Type B pancreatic cell (in vitro differentiated cells): ENCODE data around the gene ATP6V1G2. TPM values are rescaled to one million over a fixed set of nuclear protein-coding genes. Genes with fewer than 3 reads are reported as not detected.
"Not testable (repeated sequence)": the region's sequence is repeated elsewhere in the genome, so short reads cannot be mapped to it uniquely, and the experiment has no call there.

Experiments used
- DNase-seq: peaks from one replicate; pipeline ENCODE4 v3.0.0; 2021; ENCODE audit warnings: mixed read lengths; ENCODE audit not compliant: unreplicated experiment; ENCODE audit errors: extremely low spot score
- H3K27ac Mint-ChIP-seq: 2 replicates; pipeline ENCODE4 v1.8.0; 2021; ENCODE audit warnings: mild to moderate bottlenecking, mixed read lengths
- H3K27me3 Mint-ChIP-seq: 2 replicates; pipeline ENCODE4 v1.8.0; 2021; ENCODE audit warnings: mixed read lengths
- H3K36me3 Mint-ChIP-seq: 2 replicates; pipeline ENCODE4 v1.8.0; 2021; ENCODE audit warnings: mixed read lengths
- H3K4me1 Mint-ChIP-seq: one replicate; pipeline ENCODE4 v1.8.0; 2021; ENCODE audit warnings: mixed read lengths; ENCODE audit not compliant: unreplicated experiment
- H3K4me3 Mint-ChIP-seq: 2 replicates; pipeline ENCODE4 v1.8.0; 2021; ENCODE audit warnings: mild to moderate bottlenecking, mixed read lengths
- H3K9me3 Mint-ChIP-seq: 2 replicates; pipeline ENCODE4 v1.8.0; 2021; ENCODE audit warnings: mixed read lengths
- total RNA-seq: library from RNA; stranded (reverse); gene quantifications from 2 replicates; pipeline ENCODE4 v1.2.1, GENCODE V29; 2021; ENCODE audit warnings: low replicate concordance
- TF ChIP-seq, protein P1 (sequence below): fragments of 200-600 bp; sonication (generic); conservative IDR thresholded peaks from 2 replicates; pipeline ENCODE4 v1.5.0; 2021; ENCODE audit warnings: antibody characterized with exemption, mild to moderate bottlenecking

ATP6V1G2 gene
- total RNA-seq, 1 donor from 2014 or later, result 5.9 TPM

- Mint-ChIP-seq H3K36me3 (peaks cover 13% of the 10 kb centered on the region), H3K27me3 (no peaks in the 10 kb centered on the region), H3K9me3 (no peaks in the 10 kb centered on the region), H3K4me1 (no peaks in the 10 kb centered on the region), H3K27ac (no peak overlapping the region), H3K4me3 (no peak overlapping the region)
- no peak for DNase-seq
- TF ChIP-seq, protein P1, sequence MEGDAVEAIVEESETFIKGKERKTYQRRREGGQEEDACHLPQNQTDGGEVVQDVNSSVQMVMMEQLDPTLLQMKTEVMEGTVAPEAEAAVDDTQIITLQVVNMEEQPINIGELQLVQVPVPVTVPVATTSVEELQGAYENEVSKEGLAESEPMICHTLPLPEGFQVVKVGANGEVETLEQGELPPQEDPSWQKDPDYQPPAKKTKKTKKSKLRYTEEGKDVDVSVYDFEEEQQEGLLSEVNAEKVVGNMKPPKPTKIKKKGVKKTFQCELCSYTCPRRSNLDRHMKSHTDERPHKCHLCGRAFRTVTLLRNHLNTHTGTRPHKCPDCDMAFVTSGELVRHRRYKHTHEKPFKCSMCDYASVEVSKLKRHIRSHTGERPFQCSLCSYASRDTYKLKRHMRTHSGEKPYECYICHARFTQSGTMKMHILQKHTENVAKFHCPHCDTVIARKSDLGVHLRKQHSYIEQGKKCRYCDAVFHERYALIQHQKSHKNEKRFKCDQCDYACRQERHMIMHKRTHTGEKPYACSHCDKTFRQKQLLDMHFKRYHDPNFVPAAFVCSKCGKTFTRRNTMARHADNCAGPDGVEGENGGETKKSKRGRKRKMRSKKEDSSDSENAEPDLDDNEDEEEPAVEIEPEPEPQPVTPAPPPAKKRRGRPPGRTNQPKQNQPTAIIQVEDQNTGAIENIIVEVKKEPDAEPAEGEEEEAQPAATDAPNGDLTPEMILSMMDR, result no peak
Measured at GRCh38 chr6:31558318-31558625, 11.9 kb upstream of the ATP6V1G2 start.

DNA sequence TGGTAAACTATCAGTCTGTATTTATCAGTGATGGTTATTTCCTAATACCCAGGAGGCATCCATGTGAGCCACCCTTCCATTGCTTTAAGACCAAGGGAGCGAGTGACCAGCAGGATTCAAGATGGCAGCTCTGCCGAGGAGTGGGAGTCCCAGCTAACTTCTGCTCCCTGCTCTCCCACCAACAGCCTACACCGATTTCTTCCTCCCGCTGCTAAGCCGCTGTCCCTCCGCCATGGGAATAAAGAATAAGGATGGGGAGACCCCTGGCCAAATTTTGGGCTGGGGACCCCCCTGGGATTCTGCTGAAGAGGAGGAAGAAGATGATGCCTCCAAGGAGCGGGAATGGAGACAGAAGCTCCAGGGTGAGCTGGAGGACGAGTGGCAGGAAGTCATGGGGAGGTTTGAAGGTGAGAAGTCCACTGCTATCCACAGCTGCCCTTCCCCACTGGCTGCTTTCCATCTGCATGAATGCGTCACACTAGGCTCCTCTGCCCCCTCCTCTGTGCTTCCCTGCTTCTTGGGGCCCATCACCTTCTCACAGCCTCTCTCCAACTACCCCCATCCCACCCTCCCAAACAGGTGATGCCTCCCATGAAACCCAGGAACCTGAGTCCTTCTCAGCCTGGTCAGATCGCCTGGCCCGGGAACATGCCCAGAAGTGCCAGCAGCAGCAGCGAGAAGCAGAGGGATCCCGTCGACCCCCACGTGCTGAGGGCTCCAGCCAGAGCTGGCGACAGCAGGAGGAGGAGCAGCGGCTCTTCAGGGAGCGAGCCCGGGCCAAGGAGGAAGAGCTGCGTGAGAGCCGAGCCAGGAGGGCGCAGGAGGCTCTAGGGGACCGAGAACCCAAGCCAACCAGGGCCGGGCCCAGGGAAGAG is 11.3 kb upstream of the ATP6V1G2 start:
- Mint-ChIP-seq H3K4me3 (no peak overlapping the region), H3K27me3 (no peaks in the 10 kb centered on the region)
- TF ChIP-seq, protein P1, result no peak

GRCh38 chr6:31556307-31556706 is 9.9 kb upstream of the ATP6V1G2 start:
- DNase-seq, result no peak
- Mint-ChIP-seq H3K27ac (no peak overlapping the region), H3K9me3 (no peaks in the 10 kb centered on the region), H3K4me1 (no peaks in the 10 kb centered on the region), H3K27me3 (no peaks in the 10 kb centered on the region), H3K4me3 (no peak overlapping the region), H3K36me3 (peaks cover 13% of the 10 kb centered on the region)
- TF ChIP-seq, protein P1, result no peak

More for the DNA sequence above, 11.3 kb upstream of the ATP6V1G2 start:
- Mint-ChIP-seq H3K36me3 (peaks cover 13% of the 10 kb centered on the region), H3K9me3 (no peaks in the 10 kb centered on the region), H3K4me1 (no peaks in the 10 kb centered on the region), H3K27ac (no peak overlapping the region)
- no peak for DNase-seq

- TF ChIP-seq, protein P1, result peak; percentile 61
- H3K4me3 Mint-ChIP-seq, H3K9me3 Mint-ChIP-seq, H3K27me3 Mint-ChIP-seq, H3K36me3 Mint-ChIP-seq, H3K27ac Mint-ChIP-seq, DNase-seq, H3K4me1 Mint-ChIP-seq: not testable (repeated sequence)
Measured at GRCh38 chr6:31551371-31551770, 5.0 kb upstream of the ATP6V1G2 start.

DNA sequence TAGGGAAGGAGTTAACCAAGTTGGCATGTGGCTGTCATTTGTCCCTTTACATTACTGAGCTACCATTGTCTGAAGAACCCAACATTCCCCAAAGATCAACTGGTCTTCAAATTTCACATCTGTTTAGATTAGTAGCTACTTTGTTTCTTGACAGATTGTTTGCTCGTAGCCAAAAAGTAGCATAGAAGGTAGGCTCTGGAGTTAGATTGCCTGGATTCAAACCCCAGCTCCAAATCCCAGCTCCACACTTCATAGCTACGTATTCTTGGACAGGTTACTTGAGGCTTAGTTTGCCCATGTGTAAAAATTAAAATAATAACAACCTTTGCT is 2.1 kb upstream of the ATP6V1G2 start:
- H3K27me3 Mint-ChIP-seq, result no peaks in the 10 kb centered on the region
- H3K36me3 Mint-ChIP-seq, result peaks cover 6% of the 10 kb centered on the region
- peak overlapping the region; percentile 46 for H3K27ac Mint-ChIP-seq
- no peaks in the 10 kb centered on the region for H3K9me3 Mint-ChIP-seq
- H3K4me1 Mint-ChIP-seq, result peaks cover 17% of the 10 kb centered on the region
- TF ChIP-seq, protein P1, result no peak
- H3K4me3 Mint-ChIP-seq, result peak overlapping the region; percentile 90
- DNase-seq, result no peak
